Endothelial cell of umbilical vein (primary cell): ENCODE measurements around the gene UBE2L3. TPM values are rescaled to one million over a fixed set of nuclear protein-coding genes. Genes with fewer than 3 reads are reported as not detected.

Source experiments
- BruUV-seq: library from RNA; stranded (reverse); fragments of 400-500 nt; replicated peaks from 2 replicates; lab custom pipeline; 2021; lab: Mats Ljungman, UMichigan
- CTCF ChIA-PET: fragments of 300-600, 350-600 bp; sonication (Branson Sonifier 250); formaldehyde crosslinking; loops from one replicate; lab custom pipeline; 2021; ENCODE audit warnings: antibody characterized with exemption, inconsistent platforms; lab: Charles Lee
- POLR2A ChIA-PET: fragments of 300-600, 350-600 bp; sonication (Branson Sonifier 250); formaldehyde crosslinking; loops from one replicate; lab custom pipeline; 2021; ENCODE audit warnings: antibody characterized with exemption, inconsistent platforms; lab: Charles Lee
- DNase-seq: peaks from one replicate; pipeline ENCODE4 v3.0.0-alpha.2; 2011; ENCODE audit warnings: low read depth, low spot score
- FAIRE-seq: peaks from 2 replicates; lab custom pipeline; 2011; peaks lifted over from hg19 to GRCh38; lab: Jason Lieb, UNC
- H2AFZ ChIP-seq: 2 replicates; pipeline ENCODE4 v1.6.0; 2012; ENCODE audit warnings: low read depth, low read length, control low read depth, inconsistent platforms
- H3K27ac ChIP-seq: 2 replicates; pipeline ENCODE4 v1.5.1; 2011; ENCODE audit warnings: low read depth, mild to moderate bottlenecking, control low read depth, low read length, moderate library complexity; ENCODE audit not compliant: insufficient read depth
- H3K27me3 ChIP-seq, 2 experiments: 2 replicates each; pipeline versions ENCODE4 v1.6.0 to v1.6.1; 2011; ENCODE audit warnings: low read length in 2 of 2, mixed read lengths in 1 of 2; ENCODE audit not compliant: control insufficient read depth in 2 of 2, insufficient read depth in 2 of 2
- H3K36me3 ChIP-seq, 2 experiments: 2 replicates in 1 of 2; 3 replicates in 1 of 2; pipeline ENCODE4 v1.5.1; 2011; ENCODE audit warnings: low read length in 2 of 2, mild to moderate bottlenecking in 1 of 2, moderate library complexity in 1 of 2; ENCODE audit not compliant: control insufficient read depth in 2 of 2, insufficient read depth in 2 of 2; ENCODE audit errors: extremely low read depth in 1 of 2
- H3K4me1 ChIP-seq: 3 replicates; pipeline ENCODE4 v1.5.1; 2011; ENCODE audit warnings: mild to moderate bottlenecking, low read length; ENCODE audit not compliant: control insufficient read depth, insufficient read depth; ENCODE audit errors: extremely low read depth
- H3K4me2 ChIP-seq: 2 replicates; pipeline ENCODE4 v1.6.1; 2011; ENCODE audit warnings: low read length, control low read depth, mixed read lengths; ENCODE audit not compliant: insufficient read depth
- H3K4me3 ChIP-seq, 3 experiments: fragments of 200-600 bp in 1 of 3; sonication (generic), shearing (Covaris generic) in 1 of 3; replicated peaks in 1 of 3; 2 replicates each; pipeline ENCODE4 v1.5.1; 2011 to 2016; ENCODE audit warnings: control low read depth in 3 of 3, low read length in 3 of 3, mild to moderate bottlenecking in 2 of 3, inconsistent platforms in 1 of 3, low read depth in 1 of 3, moderate library complexity in 1 of 3; ENCODE audit not compliant: insufficient read depth in 1 of 3
- H3K79me2 ChIP-seq: 2 replicates; pipeline ENCODE4 v1.6.0; 2012; ENCODE audit warnings: low read length, inconsistent platforms; ENCODE audit not compliant: control insufficient read depth, insufficient read depth
- H3K9ac ChIP-seq: replicated peaks from 2 replicates; pipeline ENCODE3; 2011; ENCODE audit warnings: low read length, control low read depth; ENCODE audit not compliant: insufficient read depth; ENCODE audit errors: extremely low read depth
- H3K9me1 ChIP-seq: replicated peaks from 3 replicates; pipeline ENCODE4 v1.6.0; 2011; ENCODE audit warnings: mild to moderate bottlenecking, low read length; ENCODE audit not compliant: control insufficient read depth, insufficient read depth; ENCODE audit errors: extremely low read depth
- H3K9me3 ChIP-seq: replicated peaks from 2 replicates; pipeline ENCODE4 v1.5.1; 2012; ENCODE audit warnings: low read length, inconsistent platforms; ENCODE audit not compliant: control insufficient read depth, insufficient read depth
- H4K20me1 ChIP-seq: replicated peaks from 2 replicates; pipeline ENCODE3; 2011; ENCODE audit warnings: mild to moderate bottlenecking, low read length; ENCODE audit not compliant: control insufficient read depth, insufficient read depth; ENCODE audit errors: extremely low read depth
- CTCF ChIP-seq, 2 donors: IDR thresholded peaks; 1 replicate in 1 of 2; 2 replicates in 1 of 2; pipeline ENCODE4 v1.5.1; 2011; ENCODE audit warnings: low read length in 2 of 2, mild to moderate bottlenecking in 2 of 2, moderate library complexity in 2 of 2, control low read depth in 1 of 2, inconsistent platforms in 1 of 2, low read depth in 1 of 2; ENCODE audit not compliant: insufficient read depth in 1 of 2; ENCODE audit errors: extremely low read depth in 1 of 2
- EZH2 ChIP-seq: IDR thresholded peaks from 2 replicates; pipeline ENCODE4 v1.6.1; 2012; ENCODE audit warnings: borderline replicate concordance, low read depth, mild to moderate bottlenecking, moderate library complexity, low read length, inconsistent platforms; ENCODE audit not compliant: severe bottlenecking
- FOS ChIP-seq: IDR thresholded peaks from 2 replicates; pipeline ENCODE4 v1.6.1; 2011; ENCODE audit warnings: mild to moderate bottlenecking, low read length, moderate library complexity, borderline replicate concordance; ENCODE audit not compliant: insufficient read depth
- GATA2 ChIP-seq: IDR thresholded peaks from 2 replicates; pipeline ENCODE4 v1.7.0; 2011; ENCODE audit warnings: low read depth, mild to moderate bottlenecking, moderate library complexity, mixed read lengths, low read length; ENCODE audit not compliant: insufficient read length, insufficient read depth
- JUN ChIP-seq: IDR thresholded peaks from 2 replicates; pipeline ENCODE4 v1.6.1; 2011; ENCODE audit warnings: borderline replicate concordance, low read depth; ENCODE audit not compliant: insufficient read length, insufficient read depth
- MAX ChIP-seq: IDR thresholded peaks from 2 replicates; pipeline ENCODE4 v1.6.1; 2011; ENCODE audit not compliant: insufficient read depth, insufficient read length
- MYC ChIP-seq: IDR thresholded peaks from one replicate; pipeline ENCODE4 v1.6.1; 2011; ENCODE audit warnings: mild to moderate bottlenecking, low read depth, low read length
- POLR2A ChIP-seq: IDR thresholded peaks from 2 replicates; pipeline ENCODE4 v1.6.1; 2012; ENCODE audit warnings: low read depth, mild to moderate bottlenecking, control low read depth, low read length
- POLR2AphosphoS5 ChIP-seq: IDR thresholded peaks from 2 replicates; pipeline ENCODE4 v1.6.1; 2012; ENCODE audit warnings: low read depth, mild to moderate bottlenecking, control low read depth, low read length, moderate library complexity; ENCODE audit not compliant: insufficient read depth
- dilution Hi-C: fragments of 300-500 bp; cut with MboI; formaldehyde crosslinking; loops from one replicate; pipeline ENCODE4 v1.15.0; 2019; ENCODE audit warnings: low sequenced_read_pairs; ENCODE audit not compliant: extremely low pct_ligation_motif_present
- intact Hi-C: fragments of 100-400 bp; cut with micrococcal nuclease; formaldehyde crosslinking; loops from one replicate; pipeline ENCODE4 v1.10.0; 2022
- polyA plus RNA-seq, 4 experiments: library from polyadenylated mRNA; depleted of rRNA in 3 of 4; stranded (reverse) in 3 of 4; unstranded in 1 of 4; fragments of >200 nt; gene quantifications; 2 replicates each; pipeline versions ENCODE4 v1.2.1 to v1.2.3, GENCODE V29; 2011 to 2012; ENCODE audit warnings: missing spikeins in 1 of 4
- total RNA-seq: library from RNA; stranded (reverse); gene quantifications from 2 replicates; pipeline ENCODE4 v1.2.3, GENCODE V29; 2021

Gene UBE2L3
- total and polyA plus RNA-seq, 2 donors (not counting 3 experiments of a cell fraction or from before 2014, with no cell fraction given) = 66.0 to 83.5 TPM

DNA sequence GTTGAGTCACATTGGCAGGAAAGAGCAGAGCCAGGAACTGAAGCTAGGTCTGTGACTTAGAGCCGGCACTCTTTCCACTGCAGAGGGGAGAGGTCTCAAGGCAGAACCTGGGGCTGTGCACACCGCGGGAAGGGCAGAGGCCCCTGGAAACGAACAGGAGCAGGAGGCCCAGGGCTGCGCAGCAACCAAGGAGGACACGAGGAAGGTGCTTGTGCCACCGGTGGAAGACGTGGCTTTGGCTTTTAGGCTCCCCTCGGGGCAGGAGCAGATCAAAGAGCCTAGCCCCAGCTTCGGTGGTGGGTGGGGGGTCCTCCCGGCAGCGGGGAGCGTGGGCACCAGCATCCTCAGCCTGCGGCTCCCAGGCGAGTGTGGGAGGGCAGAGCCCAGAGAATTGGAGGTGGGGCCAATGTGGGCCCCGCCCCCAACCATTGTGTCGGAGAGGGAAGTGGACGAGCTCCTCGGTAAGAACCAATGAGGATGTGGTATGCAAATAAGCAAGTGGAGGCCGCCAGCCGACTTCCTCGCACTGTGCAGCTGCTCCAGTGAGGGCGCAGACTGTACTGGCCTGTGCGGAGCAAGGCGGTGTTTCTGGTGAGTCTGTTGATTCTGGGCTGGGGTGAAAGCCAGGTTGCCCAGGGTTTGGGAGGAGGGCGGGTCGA, 64.9 kb downstream of the UBE2L3 start, which contains the start of gene CCDC116:
TSS of gene CCDC116 (plus strand) at position 524 of the 659 bp plus-strand sequence. CDS start 422 bp downstream, outside the sequence.
- no peaks in the 10 kb centered on the region for H4K20me1 ChIP-seq
- H3K27ac ChIP-seq = no peak within 1 kb of the TSS
- no peaks in the 10 kb centered on the region for H3K9me1 ChIP-seq
- CTCF ChIA-PET = interaction anchor here (2.8 kb wide), 1 partner anchor 10 kb away, joined by 11 read pairs; the partner anchor contains the start of gene SDF2L1
- no peaks in the 10 kb centered on the region for H3K4me1 ChIP-seq
- POLR2A ChIA-PET = no interaction called here
- dilution Hi-C loops = no loop called here
- no peak for FAIRE-seq
- no peak within 1 kb of the TSS for H3K9ac ChIP-seq
- DNase-seq = no peak
- H3K79me2 ChIP-seq = peaks cover 19% of the 10 kb centered on the region
- no peak within 1 kb of the TSS for H3K4me3 ChIP-seq
- H3K4me2 ChIP-seq = no peak within 1 kb of the TSS
- intact Hi-C loops = no loop called here
- H2AFZ ChIP-seq = no peak within 1 kb of the TSS
- H3K27me3 ChIP-seq = no peaks in the 10 kb centered on the region
- no peaks in the 10 kb centered on the region for H3K9me3 ChIP-seq
- no peak for TF ChIP-seq GATA2
- no peak for TF ChIP-seq CTCF (IDR thresholded peaks at IDR 0.05; ENCODE audit: extremely low read depth in 1 of 2, insufficient read depth in 1 of 2, low read depth in 1 of 2, low read length in 2 of 2)
- TF ChIP-seq JUN = no peak
- TF ChIP-seq MYC = no peak
- TF ChIP-seq FOS = no peak
- TF ChIP-seq MAX = no peak
- no peak for TF ChIP-seq EZH2
- TF ChIP-seq POLR2A = no peak
- no peak for TF ChIP-seq POLR2AphosphoS5
- H3K36me3 ChIP-seq = no peaks in the 10 kb centered on the region
- BruUV-seq = no TSS peak
